MM.1S (cell line): Measurements from ENCODE around the gene FLAD1.

Experiments used
- DNase-seq: peaks from one replicate; pipeline ENCODE4 v3.0.0-alpha.2; 2015
- H2AFZ ChIP-seq: fragments of 300-600 bp; sonication (generic); 2 replicates; pipeline ENCODE4 v1.6.0; 2016; ENCODE audit warnings: antibody characterized with exemption, low read length
- H3F3A ChIP-seq: fragments of 300-600 bp; sonication (generic); 2 replicates; pipeline ENCODE4 v1.6.1; 2016; ENCODE audit warnings: mild to moderate bottlenecking, antibody characterized with exemption, low read length, moderate library complexity, mixed read lengths; ENCODE audit not compliant: insufficient read depth
- H3K27ac ChIP-seq: fragments of 300-600 bp; sonication (generic); 2 replicates; pipeline ENCODE4 v1.5.1; 2016; ENCODE audit warnings: mild to moderate bottlenecking, low read length
- H3K27me3 ChIP-seq: fragments of 300-600 bp; sonication (generic); replicated peaks from 2 replicates; pipeline ENCODE4 v1.6.0; 2016; ENCODE audit warnings: low read length; ENCODE audit not compliant: insufficient read depth
- H3K36me3 ChIP-seq: fragments of 300-600 bp; sonication (generic); replicated peaks from 2 replicates; pipeline ENCODE4 v1.6.1; 2016; ENCODE audit warnings: mild to moderate bottlenecking, low read length, mixed read lengths; ENCODE audit not compliant: insufficient read depth
- H3K4me1 ChIP-seq: fragments of 300-600 bp; sonication (generic); 2 replicates; pipeline ENCODE4 v1.6.1; 2016; ENCODE audit warnings: low read length, mixed read lengths
- H3K4me2 ChIP-seq: fragments of 300-600 bp; sonication (generic); 2 replicates; pipeline ENCODE4 v1.6.0; 2016; ENCODE audit warnings: low read depth, low read length
- H3K4me3 ChIP-seq: fragments of 300-600 bp; sonication (generic); 2 replicates; pipeline ENCODE4 v1.5.1; 2016; ENCODE audit warnings: low read length, mixed read lengths
- H3K79me2 ChIP-seq: fragments of 300-600 bp; sonication (generic); 2 replicates; pipeline ENCODE4 v1.6.1; 2016; ENCODE audit warnings: mixed run types, low read length, mixed read lengths
- H3K9ac ChIP-seq: fragments of 300-600 bp; sonication (generic); 2 replicates; pipeline ENCODE4 v1.6.1; 2016; ENCODE audit warnings: low read length, mixed read lengths
- H3K9me2 ChIP-seq: fragments of 300-600 bp; sonication (generic); replicated peaks from 2 replicates; pipeline ENCODE4 v1.6.1; 2016; ENCODE audit warnings: mild to moderate bottlenecking, low read length, mixed read lengths; ENCODE audit not compliant: insufficient read depth
- H3K9me3 ChIP-seq: fragments of 300-600 bp; sonication (generic); replicated peaks from 2 replicates; pipeline ENCODE4 v1.6.1; 2016; ENCODE audit warnings: mild to moderate bottlenecking, low read length, mixed read lengths; ENCODE audit not compliant: insufficient read depth
- H4K20me1 ChIP-seq: fragments of 300-600 bp; sonication (generic); 2 replicates; pipeline ENCODE4 v1.6.1; 2016; ENCODE audit warnings: mild to moderate bottlenecking, low read length, moderate library complexity, mixed read lengths; ENCODE audit not compliant: insufficient read depth
- EZH2 ChIP-seq: fragments of 300-600 bp; sonication (generic); optimal IDR thresholded peaks from 2 replicates; pipeline ENCODE3; 2017; ENCODE audit warnings: low read depth, mild to moderate bottlenecking, antibody characterized with exemption, low read length, mixed read lengths
- EZH2phosphoT487 ChIP-seq: fragments of 300-600 bp; sonication (generic); IDR thresholded peaks from 2 replicates; pipeline ENCODE4 v1.6.1; 2018; ENCODE audit warnings: antibody characterized with exemption, low read length
- TF ChIP-seq, protein P1 (sequence below): fragments of 300-600 bp; sonication (generic); IDR thresholded peaks from 2 replicates; pipeline ENCODE4 v1.5.1; 2016; ENCODE audit warnings: antibody characterized with exemption, low read length, mixed read lengths

FLAD1 gene

DNA sequence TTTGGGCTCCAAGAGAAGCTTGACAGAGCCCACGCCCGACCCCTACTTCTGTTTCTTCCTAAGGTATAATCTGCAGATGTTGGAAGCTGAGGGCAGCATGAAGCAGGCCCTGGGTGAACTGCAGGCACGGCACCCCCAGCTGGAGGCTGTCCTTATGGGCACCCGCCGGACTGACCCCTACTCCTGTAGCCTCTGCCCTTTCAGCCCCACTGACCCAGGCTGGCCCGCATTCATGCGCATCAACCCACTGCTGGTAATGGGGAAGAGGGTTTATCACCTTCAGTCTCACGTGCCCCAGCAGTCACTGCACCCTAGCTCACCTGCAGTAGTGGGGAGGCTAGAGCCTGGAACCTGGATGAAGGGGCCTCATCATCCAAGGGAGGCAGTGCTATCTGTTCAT is 7.1 kb downstream of the FLAD1 start:
- peaks cover 16% of the 10 kb centered on the region for H3K36me3 ChIP-seq
- peaks cover 22% of the 10 kb centered on the region; the same call in 1 of the 2 replicates for H3F3A ChIP-seq
- peaks cover 50% of the 10 kb centered on the region for H3K79me2 ChIP-seq
- no peak overlapping the region for H2AFZ ChIP-seq
- DNase-seq, result no peak
- H3K27me3 ChIP-seq, result no peaks in the 10 kb centered on the region
- no peaks in the 10 kb centered on the region for H4K20me1 ChIP-seq
- H3K4me2 ChIP-seq, result no peak overlapping the region
- peaks cover 9% of the 10 kb centered on the region; the same call in 1 of the 2 replicates for H3K4me1 ChIP-seq
- H3K9me3 ChIP-seq, result no peaks in the 10 kb centered on the region
- H3K4me3 ChIP-seq, result no peak overlapping the region
- no peak for TF ChIP-seq EZH2phosphoT487
- TF ChIP-seq EZH2, result no peak
- TF ChIP-seq, protein P1, sequence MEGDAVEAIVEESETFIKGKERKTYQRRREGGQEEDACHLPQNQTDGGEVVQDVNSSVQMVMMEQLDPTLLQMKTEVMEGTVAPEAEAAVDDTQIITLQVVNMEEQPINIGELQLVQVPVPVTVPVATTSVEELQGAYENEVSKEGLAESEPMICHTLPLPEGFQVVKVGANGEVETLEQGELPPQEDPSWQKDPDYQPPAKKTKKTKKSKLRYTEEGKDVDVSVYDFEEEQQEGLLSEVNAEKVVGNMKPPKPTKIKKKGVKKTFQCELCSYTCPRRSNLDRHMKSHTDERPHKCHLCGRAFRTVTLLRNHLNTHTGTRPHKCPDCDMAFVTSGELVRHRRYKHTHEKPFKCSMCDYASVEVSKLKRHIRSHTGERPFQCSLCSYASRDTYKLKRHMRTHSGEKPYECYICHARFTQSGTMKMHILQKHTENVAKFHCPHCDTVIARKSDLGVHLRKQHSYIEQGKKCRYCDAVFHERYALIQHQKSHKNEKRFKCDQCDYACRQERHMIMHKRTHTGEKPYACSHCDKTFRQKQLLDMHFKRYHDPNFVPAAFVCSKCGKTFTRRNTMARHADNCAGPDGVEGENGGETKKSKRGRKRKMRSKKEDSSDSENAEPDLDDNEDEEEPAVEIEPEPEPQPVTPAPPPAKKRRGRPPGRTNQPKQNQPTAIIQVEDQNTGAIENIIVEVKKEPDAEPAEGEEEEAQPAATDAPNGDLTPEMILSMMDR, result no peak
- H3K27ac ChIP-seq, result no peak overlapping the region
- H3K9ac ChIP-seq, result no peak overlapping the region
- no peaks in the 10 kb centered on the region for H3K9me2 ChIP-seq

DNA sequence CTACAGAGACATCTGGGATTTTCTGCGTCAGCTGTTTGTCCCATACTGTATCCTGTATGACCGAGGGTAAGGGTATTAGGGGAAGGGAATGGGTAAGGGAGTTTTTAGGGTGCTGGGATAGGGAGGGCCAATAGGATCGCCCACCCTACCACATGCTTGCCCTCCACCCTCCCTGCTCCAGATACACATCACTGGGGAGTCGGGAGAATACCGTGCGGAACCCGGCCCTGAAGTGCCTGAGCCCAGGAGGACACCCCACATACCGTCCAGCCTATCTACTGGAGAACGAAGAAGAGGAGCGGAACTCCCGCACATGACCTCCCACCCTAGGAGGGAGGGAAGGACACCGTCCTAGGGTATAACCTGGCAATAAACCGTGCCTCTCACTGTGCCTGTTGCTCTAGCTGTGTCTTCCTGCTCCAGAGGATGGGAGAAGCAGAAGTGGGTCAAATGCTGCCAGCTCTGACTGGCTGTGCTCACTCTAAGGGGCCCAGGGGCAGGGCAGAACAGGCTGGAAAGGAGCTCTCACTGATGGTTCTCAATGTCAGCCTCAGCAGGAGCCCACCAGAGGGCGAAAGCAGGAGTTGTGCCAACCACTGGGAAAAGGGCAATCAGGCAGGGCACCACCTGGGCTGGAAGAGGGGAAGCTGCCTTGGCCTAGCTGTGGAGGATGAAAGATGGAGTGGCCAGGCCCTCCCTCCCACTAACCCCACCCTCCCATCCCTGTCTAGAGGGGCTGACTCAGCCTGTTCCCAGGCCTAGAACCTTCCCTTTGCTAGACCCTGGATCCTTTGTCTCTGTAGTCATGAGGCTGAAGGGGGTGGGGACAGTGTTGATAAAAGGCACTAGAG is 9.8 kb downstream of the FLAD1 start:
- Histone ChIP-seq H3K9me2 (no peaks in the 10 kb centered on the region), H3K4me3 (no peak overlapping the region), H2AFZ (no peak overlapping the region), H3K4me1 (peaks cover 9% of the 10 kb centered on the region; the same call in 1 of the 2 replicates), H4K20me1 (no peaks in the 10 kb centered on the region), H3K27me3 (no peaks in the 10 kb centered on the region), H3K9ac (no peak overlapping the region), H3K4me2 (no peak overlapping the region), H3K79me2 (peaks cover 24% of the 10 kb centered on the region), H3K36me3 (peaks cover 12% of the 10 kb centered on the region), H3K9me3 (no peaks in the 10 kb centered on the region), H3F3A (peaks cover 28% of the 10 kb centered on the region), H3K27ac (no peak overlapping the region)
- DNase-seq, result peak; percentile 19
- TF ChIP-seq EZH2phosphoT487, result no peak
- TF ChIP-seq, protein P1, result peak; percentile 22; the same call in 1 of the 2 replicates
- no peak for TF ChIP-seq EZH2

DNA sequence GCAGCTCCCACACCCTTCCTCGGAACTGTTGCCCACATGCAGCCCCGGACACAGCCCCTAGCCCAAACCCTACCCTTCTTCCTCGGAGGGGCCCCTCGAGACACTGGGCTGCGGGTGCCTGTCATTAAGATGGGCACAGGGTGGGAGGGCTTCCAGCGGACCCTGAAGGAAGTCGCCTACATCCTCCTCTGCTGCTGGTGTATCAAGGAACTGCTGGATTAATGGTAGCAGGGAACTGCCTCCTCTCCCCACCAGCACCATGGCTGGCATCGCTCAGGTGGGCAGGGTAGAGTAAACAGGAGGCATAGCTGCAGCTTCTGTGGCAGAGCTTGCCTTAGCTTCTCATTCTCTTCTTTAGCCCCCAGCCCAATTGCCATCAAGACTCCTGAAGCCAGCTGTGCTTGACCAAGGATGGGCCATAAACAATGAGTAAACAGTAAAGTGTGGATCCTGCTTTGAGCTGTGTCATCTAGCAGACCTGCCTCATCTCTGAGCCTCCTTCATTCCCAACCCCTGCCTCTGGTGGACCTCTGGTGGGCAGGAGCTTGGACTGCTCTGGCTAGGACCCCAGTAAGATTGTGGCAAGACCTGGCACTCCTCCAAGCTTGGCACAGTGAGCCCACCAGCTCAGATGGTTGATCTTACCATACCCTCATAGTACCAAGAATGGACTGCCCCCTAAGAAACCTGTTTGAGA is 10.6 kb downstream of the FLAD1 start, which contains the start of gene LENEP:
Gene LENEP (plus strand): TSS at position 15 of the 697 bp plus-strand sequence. CDS start 22 bp downstream, at position 37.
- Histone ChIP-seq H3K79me2 (peaks cover 16% of the 10 kb centered on the region), H3K9me3 (no peaks in the 10 kb centered on the region), H3K27ac (peak within 1 kb of the TSS; percentile 8; the same call in 1 of the 2 replicates), H2AFZ (no peak within 1 kb of the TSS), H3K27me3 (no peaks in the 10 kb centered on the region), H4K20me1 (no peaks in the 10 kb centered on the region), H3K4me1 (peaks cover 9% of the 10 kb centered on the region; the same call in 1 of the 2 replicates), H3K9me2 (no peaks in the 10 kb centered on the region), H3K4me2 (no peak within 1 kb of the TSS), H3K4me3 (no peak within 1 kb of the TSS), H3K36me3 (peaks cover 5% of the 10 kb centered on the region; the same call in 1 of the 2 replicates), H3F3A (peaks cover 35% of the 10 kb centered on the region), H3K9ac (no peak within 1 kb of the TSS)
- DNase-seq, result no peak
- TF ChIP-seq EZH2 (no peak), EZH2phosphoT487 (no peak)
- TF ChIP-seq, protein P1, result no peak
